ENCODE data around the gene ERF. TPM values are rescaled to one million over a fixed set of nuclear protein-coding genes. Genes with fewer than 3 reads are reported as not detected.

ERF gene
- total and polyA plus RNA-seq, 10 of the 15 experiments (the other 5 are each of a cell fraction or from before 2014, with no cell fraction given) = 0.02 to 51.8 (median 14.4) TPM

DNA sequence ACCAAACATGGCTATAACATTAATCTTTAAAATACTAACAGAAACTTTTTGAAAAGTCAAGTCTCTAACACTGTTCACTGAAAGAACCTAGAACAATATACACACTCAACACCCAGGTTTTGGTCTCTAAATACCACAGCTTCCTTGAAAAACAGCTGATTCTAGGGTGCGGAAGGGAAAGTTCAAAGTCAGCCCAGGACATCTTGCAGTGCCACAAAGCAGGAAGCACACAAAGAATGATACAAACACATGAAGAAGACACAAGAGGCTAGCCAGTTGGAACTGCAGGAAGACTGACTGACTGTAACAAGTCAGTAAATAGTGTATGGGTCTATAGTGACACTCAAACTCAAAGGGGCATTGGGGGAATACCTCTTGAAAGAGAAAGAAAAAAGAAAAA lies 42.0 kb downstream of the ERF start:
- DNase-seq (ENCODE audit: low read depth, low spot score) = no peak
- CTCF ChIA-PET = interaction anchor here (0.7 kb wide), 1 partner anchor 99 kb away, joined by 3 read pairs; no protein-coding TSS in a partner anchor
- BruUV-seq (replicated peaks) = no TSS peak
- in situ Hi-C loops (cut with MboI) = no loop called here
- TF ChIP-seq YY1 (IDR thresholded peaks at IDR 0.05; ENCODE audit: low read depth, low read length) (no peak), BMI1 (IDR thresholded peaks at IDR 0.05; ENCODE audit: borderline replicate concordance) (no peak), IKZF1 (conservative IDR thresholded peaks at IDR 0.05) (no peak)
- H3K27ac ChIP-seq (ENCODE audit: control insufficient read depth, insufficient read depth) = no peak overlapping the region
- peaks cover 5% of the 10 kb centered on the region for H3K4me1 ChIP-seq (ENCODE audit: control insufficient read depth, insufficient read depth, low read length)
- no peaks in the 10 kb centered on the region for H3K9me3 ChIP-seq (replicated peaks; ENCODE audit: control insufficient read depth, insufficient read depth, low read length)
- SMC1A ChIA-PET (ENCODE audit: uncharacterized antibody, unreplicated experiment) = interaction anchor here (1.0 kb wide), 1 partner anchor 11 kb away, joined by 3 read pairs; no protein-coding TSS in a partner anchor
- POLR2A ChIA-PET = interaction anchor here (0.6 to 1.4 kb wide), 3 partner anchors 11 to 109 kb away, joined by 3 to 4 read pairs (median 3); partner anchors contain the start of gene GSK3A
- intact Hi-C loops (cut with micrococcal nuclease; ENCODE audit: unreplicated experiment) = no loop called here
- no peak for FAIRE-seq
- no peak overlapping the region for H3K4me3 ChIP-seq
- peaks cover 13 to 28% of the 10 kb centered on the region in 2 experiments for H3K36me3 ChIP-seq (ENCODE audit: control insufficient read depth in 2 of 2, insufficient read depth in 2 of 2, low read length in 1 of 2)
- no peak overlapping the region for H3K9ac ChIP-seq (ENCODE audit: control insufficient read depth, insufficient read depth, low read length)
- 93% methylated on average over 1 of the region's 1 CpG for WGBS (ENCODE audit: insufficient coverage, insufficient replicate concordance, low lambda C conversion rate, missing lambda C conversion rate)
- no peak overlapping the region; the same call in 1 of the 2 replicates for H3K4me2 ChIP-seq (ENCODE audit: control insufficient read depth, insufficient read depth)
- RAD21 ChIA-PET (ENCODE audit: unreplicated experiment) = no interaction called here
- no peak for ATAC-seq
- peaks cover 33% of the 10 kb centered on the region for H3K79me2 ChIP-seq (ENCODE audit: control insufficient read depth, insufficient read depth, low read length)
- H2AFZ ChIP-seq (ENCODE audit: control insufficient read depth, low read depth, low read length) = no peak overlapping the region
- no peaks in the 10 kb centered on the region for H3K27me3 ChIP-seq (replicated peaks in 1 of 2; ENCODE audit: control insufficient read depth in 2 of 2, insufficient read depth in 2 of 2, low read length in 1 of 2)
- H4K20me1 ChIP-seq (ENCODE audit: control insufficient read depth, insufficient read depth) = no peaks in the 10 kb centered on the region

DNA sequence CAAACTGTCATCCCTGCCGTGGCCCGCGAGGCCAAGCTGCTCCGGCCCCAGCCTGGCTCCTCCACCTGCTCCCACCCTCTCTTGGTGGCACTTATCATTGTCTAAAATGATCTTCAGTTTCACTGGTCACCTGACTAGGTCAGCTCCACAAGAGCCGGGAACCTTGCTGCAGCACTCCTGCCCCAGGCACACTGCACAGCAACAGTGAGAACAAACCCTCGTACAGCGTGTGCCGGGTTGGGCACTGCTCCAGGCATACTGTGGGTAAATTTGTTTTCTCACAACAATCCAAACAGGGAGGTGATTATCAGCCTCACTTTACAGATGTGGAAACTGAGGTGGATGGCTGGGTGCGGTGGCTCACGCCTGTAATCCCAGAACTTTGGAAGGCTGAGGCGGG lies 46.3 kb downstream of the ERF start:
- ATAC-seq (no peak), DNase-seq (ENCODE audit: low read depth, low spot score) (no peak), FAIRE-seq (no peak)
- WGBS (ENCODE audit: insufficient coverage, insufficient replicate concordance, low lambda C conversion rate, missing lambda C conversion rate) = 97% methylated on average over 11 of the region's 11 CpGs
- H3K4me2 ChIP-seq (ENCODE audit: control insufficient read depth, insufficient read depth) = no peak overlapping the region
- no peaks in the 10 kb centered on the region for H3K9me3 ChIP-seq (replicated peaks; ENCODE audit: control insufficient read depth, insufficient read depth, low read length)
- H3K36me3 ChIP-seq (ENCODE audit: control insufficient read depth in 2 of 2, insufficient read depth in 2 of 2, low read length in 1 of 2) = peaks cover 28 to 32% of the 10 kb centered on the region in 2 experiments
- no TSS peak for BruUV-seq (replicated peaks)
- H3K9ac ChIP-seq (ENCODE audit: control insufficient read depth, insufficient read depth, low read length) = no peak overlapping the region
- ChIA-PET CTCF (no interaction called here), SMC1A (ENCODE audit: uncharacterized antibody, unreplicated experiment) (no interaction called here), RAD21 (ENCODE audit: unreplicated experiment) (no interaction called here), POLR2A (no interaction called here)
- intact Hi-C loops (cut with micrococcal nuclease; ENCODE audit: unreplicated experiment) (no loop called here), in situ Hi-C loops (cut with MboI) (no loop called here)
- no peak overlapping the region for H2AFZ ChIP-seq (ENCODE audit: control insufficient read depth, low read depth, low read length)
- H3K27ac ChIP-seq (ENCODE audit: control insufficient read depth, insufficient read depth) = no peak overlapping the region
- peaks cover 6% of the 10 kb centered on the region for H3K79me2 ChIP-seq (ENCODE audit: control insufficient read depth, insufficient read depth, low read length)
- no peaks in the 10 kb centered on the region for H3K27me3 ChIP-seq (replicated peaks in 1 of 2; ENCODE audit: control insufficient read depth in 2 of 2, insufficient read depth in 2 of 2, low read length in 1 of 2)
- no peaks in the 10 kb centered on the region for H3K4me1 ChIP-seq (ENCODE audit: control insufficient read depth, insufficient read depth, low read length)
- no peak overlapping the region for H3K4me3 ChIP-seq
- H4K20me1 ChIP-seq (ENCODE audit: control insufficient read depth, insufficient read depth) = no peaks in the 10 kb centered on the region
- TF ChIP-seq RELA (IDR thresholded peaks at IDR 0.05; ENCODE audit: borderline replicate concordance, partially characterized antibody) (no peak), WRNIP1 (IDR thresholded peaks at IDR 0.05; ENCODE audit: borderline replicate concordance, low read depth, low read length) (no peak)
- TF ChIP-seq, protein P1, sequence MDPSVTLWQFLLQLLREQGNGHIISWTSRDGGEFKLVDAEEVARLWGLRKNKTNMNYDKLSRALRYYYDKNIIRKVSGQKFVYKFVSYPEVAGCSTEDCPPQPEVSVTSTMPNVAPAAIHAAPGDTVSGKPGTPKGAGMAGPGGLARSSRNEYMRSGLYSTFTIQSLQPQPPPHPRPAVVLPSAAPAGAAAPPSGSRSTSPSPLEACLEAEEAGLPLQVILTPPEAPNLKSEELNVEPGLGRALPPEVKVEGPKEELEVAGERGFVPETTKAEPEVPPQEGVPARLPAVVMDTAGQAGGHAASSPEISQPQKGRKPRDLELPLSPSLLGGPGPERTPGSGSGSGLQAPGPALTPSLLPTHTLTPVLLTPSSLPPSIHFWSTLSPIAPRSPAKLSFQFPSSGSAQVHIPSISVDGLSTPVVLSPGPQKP (IDR thresholded peaks at IDR 0.05; ENCODE audit: low read depth, low read length) = no peak
- TF ChIP-seq, protein P2, sequence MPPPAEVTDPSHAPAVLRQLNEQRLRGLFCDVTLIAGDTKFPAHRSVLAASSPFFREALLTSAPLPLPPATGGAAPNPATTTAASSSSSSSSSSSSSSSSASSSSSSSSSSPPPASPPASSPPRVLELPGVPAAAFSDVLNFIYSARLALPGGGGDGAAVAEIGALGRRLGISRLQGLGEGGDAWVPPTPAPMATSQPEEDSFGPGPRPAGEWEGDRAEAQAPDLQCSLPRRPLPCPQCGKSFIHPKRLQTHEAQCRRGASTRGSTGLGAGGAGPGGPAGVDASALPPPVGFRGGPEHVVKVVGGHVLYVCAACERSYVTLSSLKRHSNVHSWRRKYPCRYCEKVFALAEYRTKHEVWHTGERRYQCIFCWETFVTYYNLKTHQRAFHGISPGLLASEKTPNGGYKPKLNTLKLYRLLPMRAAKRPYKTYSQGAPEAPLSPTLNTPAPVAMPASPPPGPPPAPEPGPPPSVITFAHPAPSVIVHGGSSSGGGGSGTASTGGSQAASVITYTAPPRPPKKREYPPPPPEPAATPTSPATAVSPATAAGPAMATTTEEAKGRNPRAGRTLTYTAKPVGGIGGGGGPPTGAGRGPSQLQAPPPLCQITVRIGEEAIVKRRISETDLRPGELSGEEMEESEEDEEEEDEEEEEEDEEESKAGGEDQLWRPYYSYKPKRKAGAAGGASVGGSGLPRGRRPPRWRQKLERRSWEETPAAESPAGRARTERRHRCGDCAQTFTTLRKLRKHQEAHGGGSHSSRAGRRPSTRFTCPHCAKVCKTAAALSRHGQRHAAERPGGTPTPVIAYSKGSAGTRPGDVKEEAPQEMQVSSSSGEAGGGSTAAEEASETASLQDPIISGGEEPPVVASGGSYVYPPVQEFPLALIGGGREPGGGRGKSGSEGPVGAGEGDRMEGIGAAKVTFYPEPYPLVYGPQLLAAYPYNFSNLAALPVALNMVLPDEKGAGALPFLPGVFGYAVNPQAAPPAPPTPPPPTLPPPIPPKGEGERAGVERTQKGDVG (CRISPR knock-in tag; IDR thresholded peaks at IDR 0.05) = no peak
- TF ChIP-seq, protein P3, sequence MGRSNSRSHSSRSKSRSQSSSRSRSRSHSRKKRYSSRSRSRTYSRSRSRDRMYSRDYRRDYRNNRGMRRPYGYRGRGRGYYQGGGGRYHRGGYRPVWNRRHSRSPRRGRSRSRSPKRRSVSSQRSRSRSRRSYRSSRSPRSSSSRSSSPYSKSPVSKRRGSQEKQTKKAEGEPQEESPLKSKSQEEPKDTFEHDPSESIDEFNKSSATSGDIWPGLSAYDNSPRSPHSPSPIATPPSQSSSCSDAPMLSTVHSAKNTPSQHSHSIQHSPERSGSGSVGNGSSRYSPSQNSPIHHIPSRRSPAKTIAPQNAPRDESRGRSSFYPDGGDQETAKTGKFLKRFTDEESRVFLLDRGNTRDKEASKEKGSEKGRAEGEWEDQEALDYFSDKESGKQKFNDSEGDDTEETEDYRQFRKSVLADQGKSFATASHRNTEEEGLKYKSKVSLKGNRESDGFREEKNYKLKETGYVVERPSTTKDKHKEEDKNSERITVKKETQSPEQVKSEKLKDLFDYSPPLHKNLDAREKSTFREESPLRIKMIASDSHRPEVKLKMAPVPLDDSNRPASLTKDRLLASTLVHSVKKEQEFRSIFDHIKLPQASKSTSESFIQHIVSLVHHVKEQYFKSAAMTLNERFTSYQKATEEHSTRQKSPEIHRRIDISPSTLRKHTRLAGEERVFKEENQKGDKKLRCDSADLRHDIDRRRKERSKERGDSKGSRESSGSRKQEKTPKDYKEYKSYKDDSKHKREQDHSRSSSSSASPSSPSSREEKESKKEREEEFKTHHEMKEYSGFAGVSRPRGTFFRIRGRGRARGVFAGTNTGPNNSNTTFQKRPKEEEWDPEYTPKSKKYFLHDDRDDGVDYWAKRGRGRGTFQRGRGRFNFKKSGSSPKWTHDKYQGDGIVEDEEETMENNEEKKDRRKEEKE (IDR thresholded peaks at IDR 0.05) = no peak
- TF ChIP-seq, protein P4, sequence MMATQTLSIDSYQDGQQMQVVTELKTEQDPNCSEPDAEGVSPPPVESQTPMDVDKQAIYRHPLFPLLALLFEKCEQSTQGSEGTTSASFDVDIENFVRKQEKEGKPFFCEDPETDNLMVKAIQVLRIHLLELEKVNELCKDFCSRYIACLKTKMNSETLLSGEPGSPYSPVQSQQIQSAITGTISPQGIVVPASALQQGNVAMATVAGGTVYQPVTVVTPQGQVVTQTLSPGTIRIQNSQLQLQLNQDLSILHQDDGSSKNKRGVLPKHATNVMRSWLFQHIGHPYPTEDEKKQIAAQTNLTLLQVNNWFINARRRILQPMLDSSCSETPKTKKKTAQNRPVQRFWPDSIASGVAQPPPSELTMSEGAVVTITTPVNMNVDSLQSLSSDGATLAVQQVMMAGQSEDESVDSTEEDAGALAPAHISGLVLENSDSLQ (IDR thresholded peaks at IDR 0.05) = no peak
